Measurements from ENCODE around the gene C13orf42.

Gene C13orf42

GRCh38 chr13:51040431-51040830 is 70.6 kb downstream of the C13orf42 start:
- H3K4me3 Mint-ChIP-seq = no peak overlapping the region
- H3K4me1 Mint-ChIP-seq (ENCODE audit: low read depth) = no peaks in the 10 kb centered on the region

GRCh38 chr13:51036418-51036817 is 74.7 kb downstream of the C13orf42 start:
- H3K36me3 Mint-ChIP-seq (ENCODE audit: low read depth) = no peaks in the 10 kb centered on the region
- no peaks in the 10 kb centered on the region for H3K9me3 Mint-ChIP-seq
- DNase-seq = no peak
- no peaks in the 10 kb centered on the region for H3K4me1 Mint-ChIP-seq (ENCODE audit: low read depth)
- no peak overlapping the region for H3K27ac Mint-ChIP-seq
- H3K27me3 Mint-ChIP-seq = peaks cover 4% of the 10 kb centered on the region
- no peak overlapping the region for H3K4me3 Mint-ChIP-seq

More at GRCh38 chr13:51040431-51040830, 70.6 kb downstream of the C13orf42 start:
- Mint-ChIP-seq H3K9me3 (no peaks in the 10 kb centered on the region), H3K27ac (no peak overlapping the region), H3K36me3 (ENCODE audit: low read depth) (no peaks in the 10 kb centered on the region), H3K27me3 (no peaks in the 10 kb centered on the region)
- DNase-seq = no peak

- no peak for DNase-seq
- Mint-ChIP-seq H3K36me3 (ENCODE audit: low read depth) (no peaks in the 10 kb centered on the region), H3K4me3 (no peak overlapping the region), H3K9me3 (no peaks in the 10 kb centered on the region), H3K27me3 (peaks cover 4% of the 10 kb centered on the region), H3K27ac (no peak overlapping the region), H3K4me1 (ENCODE audit: low read depth) (no peaks in the 10 kb centered on the region)
Observed at GRCh38 chr13:51035978-51036377, 75.1 kb downstream of the C13orf42 start.

GRCh38 chr13:51035469-51035868 is 75.6 kb downstream of the C13orf42 start:
- DNase-seq = no peak
- H3K36me3 Mint-ChIP-seq (ENCODE audit: low read depth) = no peaks in the 10 kb centered on the region
- no peak overlapping the region for H3K27ac Mint-ChIP-seq
- no peaks in the 10 kb centered on the region for H3K9me3 Mint-ChIP-seq
- peaks cover 4% of the 10 kb centered on the region for H3K27me3 Mint-ChIP-seq
- no peaks in the 10 kb centered on the region for H3K4me1 Mint-ChIP-seq (ENCODE audit: low read depth)
- no peak overlapping the region for H3K4me3 Mint-ChIP-seq

GRCh38 chr13:51034906-51035305 is 76.2 kb downstream of the C13orf42 start:
- no peak overlapping the region for H3K4me3 Mint-ChIP-seq

GRCh38 chr13:51033421-51034185 is 77.5 kb downstream of the C13orf42 start:
- no peak overlapping the region for H3K4me3 Mint-ChIP-seq
- no peak overlapping the region for H3K27ac Mint-ChIP-seq
- no peaks in the 10 kb centered on the region for H3K4me1 Mint-ChIP-seq (ENCODE audit: low read depth)
- no peak for DNase-seq
- peaks cover 7% of the 10 kb centered on the region for H3K27me3 Mint-ChIP-seq
- H3K9me3 Mint-ChIP-seq = no peaks in the 10 kb centered on the region
- no peaks in the 10 kb centered on the region for H3K36me3 Mint-ChIP-seq (ENCODE audit: low read depth)

More at GRCh38 chr13:51034906-51035305, 76.2 kb downstream of the C13orf42 start:
- Mint-ChIP-seq H3K4me1 (ENCODE audit: low read depth) (no peaks in the 10 kb centered on the region), H3K27ac (no peak overlapping the region), H3K9me3 (no peaks in the 10 kb centered on the region), H3K27me3 (peaks cover 4% of the 10 kb centered on the region), H3K36me3 (ENCODE audit: low read depth) (no peaks in the 10 kb centered on the region)
- DNase-seq = no peak

GRCh38 chr13:51032831-51033230 is 78.2 kb downstream of the C13orf42 start:
- Mint-ChIP-seq H3K36me3 (ENCODE audit: low read depth) (no peaks in the 10 kb centered on the region), H3K27me3 (peaks cover 7% of the 10 kb centered on the region), H3K4me3 (no peak overlapping the region), H3K9me3 (no peaks in the 10 kb centered on the region), H3K27ac (no peak overlapping the region), H3K4me1 (ENCODE audit: low read depth) (no peaks in the 10 kb centered on the region)
- DNase-seq = no peak

Measured in activated T-cell treated with anti-CD3 and anti-CD28 coated beads, Interleukin-2, amount 50 U/mL, for 24 hours (primary cell).